Measurements from ENCODE around the gene USO1.
"Not testable (repeated sequence)": the region's sequence is repeated elsewhere in the genome, so short reads cannot be mapped to it uniquely, and the experiment has no call there.

Gene USO1

GRCh38 chr4:75724867-75725724 is 719 bp downstream of the USO1 start:
- TF ChIP-seq PATZ1 (CRISPR knock-in tag; IDR thresholded peaks at IDR 0.05; ENCODE audit: borderline replicate concordance) (no peak), ZFP30 (CRISPR knock-in tag; IDR thresholded peaks at IDR 0.05) (0 out of 2 replicates have a peak, but pooled peaks have one; percentile 10), ZFP3 (CRISPR knock-in tag; IDR thresholded peaks at IDR 0.05) (0 out of 2 replicates have a peak, but pooled peaks have one; percentile 14), POU6F1 (CRISPR knock-in tag; IDR thresholded peaks at IDR 0.05; ENCODE audit: borderline replicate concordance, low read depth) (no peak), ARNTL (CRISPR knock-in tag; IDR thresholded peaks at IDR 0.05; ENCODE audit: borderline replicate concordance, low read depth) (no peak), ZNF8 (CRISPR knock-in tag; IDR thresholded peaks at IDR 0.05) (no peak), ESRRG (CRISPR knock-in tag; IDR thresholded peaks at IDR 0.05) (no peak), RARB (CRISPR knock-in tag; IDR thresholded peaks at IDR 0.05) (no peak), CSRNP3 (CRISPR knock-in tag; IDR thresholded peaks at IDR 0.05) (no peak), PPARA (CRISPR knock-in tag; IDR thresholded peaks at IDR 0.05; ENCODE audit: borderline replicate concordance) (no peak)
- ATAC-seq = peak; percentile 78

- ATAC-seq = not testable (repeated sequence)
Observed at GRCh38 chr4:75725942-75726538, 1.7 kb downstream of the USO1 start.

- ATAC-seq = no peak
- TF ChIP-seq ISL1 (CRISPR knock-in tag; IDR thresholded peaks at IDR 0.05) = no peak
- TF ChIP-seq ESRRG (CRISPR knock-in tag; IDR thresholded peaks at IDR 0.05) = no peak
- TF ChIP-seq GLIS3 (CRISPR knock-in tag; IDR thresholded peaks at IDR 0.05) = no peak
- TF ChIP-seq TCF4 (CRISPR knock-in tag; IDR thresholded peaks at IDR 0.05; ENCODE audit: borderline replicate concordance) = no peak
- TF ChIP-seq ARNTL (CRISPR knock-in tag; IDR thresholded peaks at IDR 0.05; ENCODE audit: borderline replicate concordance, low read depth) = no peak
- TF ChIP-seq ZNF70 (CRISPR knock-in tag; IDR thresholded peaks at IDR 0.05) = no peak
- no peak for TF ChIP-seq ZFP30 (CRISPR knock-in tag; IDR thresholded peaks at IDR 0.05)
- TF ChIP-seq TOX (CRISPR knock-in tag; IDR thresholded peaks at IDR 0.05; ENCODE audit: borderline replicate concordance) = no peak
- TF ChIP-seq OSR1 (CRISPR knock-in tag; IDR thresholded peaks at IDR 0.05) = no peak
- no peak for TF ChIP-seq PATZ1 (CRISPR knock-in tag; IDR thresholded peaks at IDR 0.05; ENCODE audit: borderline replicate concordance)
- TF ChIP-seq ZFP3 (CRISPR knock-in tag; IDR thresholded peaks at IDR 0.05) = no peak
- no peak for TF ChIP-seq PPARA (CRISPR knock-in tag; IDR thresholded peaks at IDR 0.05; ENCODE audit: borderline replicate concordance)
- TF ChIP-seq RARB (CRISPR knock-in tag; IDR thresholded peaks at IDR 0.05) = no peak
- no peak for TF ChIP-seq POU6F1 (CRISPR knock-in tag; IDR thresholded peaks at IDR 0.05; ENCODE audit: borderline replicate concordance, low read depth)
- TF ChIP-seq ZC3H10 (CRISPR knock-in tag; IDR thresholded peaks at IDR 0.05) = no peak
- no peak for TF ChIP-seq CSRNP3 (CRISPR knock-in tag; IDR thresholded peaks at IDR 0.05)
- TF ChIP-seq SNAI2 (CRISPR knock-in tag; IDR thresholded peaks at IDR 0.05) = no peak
- no peak for TF ChIP-seq CSDC2 (CRISPR knock-in tag; IDR thresholded peaks at IDR 0.05)
- TF ChIP-seq ZNF8 (CRISPR knock-in tag; IDR thresholded peaks at IDR 0.05) = no peak
Observed at GRCh38 chr4:75726577-75726976, 2.2 kb downstream of the USO1 start.
